Measurements from ENCODE around the gene IDI1.

The IDI1 gene

DNA sequence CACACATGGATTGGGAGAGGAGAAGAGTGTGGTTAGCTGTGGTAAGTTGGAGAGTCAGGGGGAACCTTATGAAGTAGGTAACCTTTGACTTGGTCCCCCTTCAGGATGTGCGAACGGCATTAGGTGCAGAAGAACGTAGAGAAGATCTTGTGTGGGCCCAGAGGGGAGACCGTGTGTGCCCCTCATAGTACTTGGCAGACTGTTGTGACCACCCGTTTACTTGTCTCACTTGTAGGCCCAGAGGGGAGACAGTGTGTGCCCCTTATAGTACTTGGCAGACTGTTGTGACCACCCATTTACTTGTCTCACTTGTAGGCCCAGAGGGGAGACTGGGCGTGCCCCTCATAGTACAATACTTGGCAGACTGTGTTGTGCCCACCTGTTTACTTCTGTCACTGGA, 58.1 kb downstream of the IDI1 start:
- DNase-seq = no peak

Data from DMS53 (cell line).